GM23338 (cell line): ENCODE data around the gene NCAN. TPM values are rescaled to one million over a fixed set of nuclear protein-coding genes. Genes with fewer than 3 reads are reported as not detected.

Experiments used
- ATAC-seq: fragments of 200-7000 bp; cut with Tn5 transposase; 3 replicates; pipeline ENCODE4 v1.9.1; 2020
- DNase-seq: peaks from one replicate; pipeline ENCODE4 v3.0.0-alpha.2; 2015; ENCODE audit warnings: low spot score
- H2AFZ ChIP-seq: fragments of 200-600 bp; sonication (generic); 2 replicates; pipeline ENCODE4 v1.8.0; 2016; ENCODE audit warnings: antibody characterized with exemption, mild to moderate bottlenecking, moderate library complexity
- H3F3A ChIP-seq: fragments of 200-600 bp; sonication (generic); replicated peaks from 2 replicates; pipeline ENCODE4 v1.8.0; 2017; ENCODE audit warnings: antibody characterized with exemption, mixed run types, low read depth
- H3K27ac ChIP-seq: fragments of 200-600 bp; sonication (generic); 2 replicates; pipeline ENCODE4 v1.6.1; 2016; ENCODE audit warnings: low read depth
- H3K27me3 ChIP-seq: fragments of 200-600 bp; sonication (generic); 2 replicates; pipeline ENCODE4 v1.8.0; 2016; ENCODE audit warnings: mild to moderate bottlenecking, mixed run types, moderate library complexity; ENCODE audit not compliant: insufficient read depth
- H3K36me3 ChIP-seq: fragments of 200-600 bp; sonication (generic); 2 replicates; pipeline ENCODE4 v1.8.0; 2016; ENCODE audit warnings: mild to moderate bottlenecking; ENCODE audit not compliant: insufficient read depth
- H3K4me1 ChIP-seq: fragments of 200-600 bp; sonication (generic); 2 replicates; pipeline ENCODE4 v1.8.0; 2016; ENCODE audit warnings: mild to moderate bottlenecking, moderate library complexity; ENCODE audit not compliant: insufficient read depth
- H3K4me2 ChIP-seq: fragments of 200-600 bp; sonication (generic); 2 replicates; pipeline ENCODE4 v1.7.1; 2017; ENCODE audit warnings: mixed run types
- H3K4me3 ChIP-seq: fragments of 200-600 bp; sonication (generic); 2 replicates; pipeline ENCODE4 v1.6.1; 2016; ENCODE audit warnings: mixed run types
- H3K79me2 ChIP-seq: fragments of 200-600 bp; sonication (generic); replicated peaks from 2 replicates; pipeline ENCODE4 v1.8.0; 2017; ENCODE audit warnings: mild to moderate bottlenecking; ENCODE audit not compliant: insufficient read depth
- H3K9me2 ChIP-seq: fragments of 200-600 bp; sonication (generic); 2 replicates; pipeline ENCODE4 v1.8.0; 2017; ENCODE audit not compliant: insufficient read depth
- H4K20me1 ChIP-seq: fragments of 200-600 bp; sonication (generic); replicated peaks from 2 replicates; pipeline ENCODE4 v1.8.0; 2017; ENCODE audit warnings: mild to moderate bottlenecking; ENCODE audit not compliant: insufficient read depth
- H3K27ac Mint-ChIP-seq: 2 replicates; pipeline ENCODE4 v1.8.0; 2020; ENCODE audit warnings: inconsistent platforms, mild to moderate bottlenecking, moderate library complexity, mixed read lengths
- H3K27me3 Mint-ChIP-seq: 3 replicates; pipeline ENCODE4 v1.8.0; 2022; ENCODE audit warnings: low read depth, mild to moderate bottlenecking, moderate library complexity, mixed read lengths, inconsistent platforms; ENCODE audit not compliant: insufficient read depth, poor library complexity
- H3K36me3 Mint-ChIP-seq: 3 replicates; pipeline ENCODE4 v1.8.0; 2021; ENCODE audit warnings: low read depth, mild to moderate bottlenecking, inconsistent platforms, moderate library complexity, mixed read lengths
- H3K4me1 Mint-ChIP-seq: 3 replicates; pipeline ENCODE4 v1.8.0; 2020; ENCODE audit warnings: mild to moderate bottlenecking, inconsistent platforms, mixed read lengths
- H3K4me3 Mint-ChIP-seq: 3 replicates; pipeline ENCODE4 v1.8.0; 2021; ENCODE audit warnings: moderate library complexity, mild to moderate bottlenecking, inconsistent platforms, mixed read lengths
- H3K9me3 Mint-ChIP-seq: 3 replicates; pipeline ENCODE4 v1.8.0; 2020; ENCODE audit warnings: moderate library complexity, mild to moderate bottlenecking, inconsistent platforms, mixed read lengths
- CTCF ChIP-seq, 2 experiments: fragments of 200-600 bp in 1 of 2; sonication (generic) in 1 of 2; conservative IDR thresholded peaks; 2 replicates each; pipeline versions ENCODE4 v1.5.1 to v1.6.1; 2016 to 2017; ENCODE audit warnings: antibody characterized with exemption in 2 of 2, low read depth in 2 of 2, mild to moderate bottlenecking in 2 of 2, moderate library complexity in 1 of 2
- ETS1 ChIP-seq: IDR thresholded peaks from 2 replicates; pipeline ENCODE4 v1.6.1; 2016; ENCODE audit warnings: antibody characterized with exemption
- JUNB ChIP-seq: IDR thresholded peaks from one replicate; pipeline ENCODE4 v1.6.1; 2016; ENCODE audit warnings: antibody characterized with exemption; ENCODE audit not compliant: unreplicated experiment
- NANOG ChIP-seq: IDR thresholded peaks from 2 replicates; pipeline ENCODE4 v1.6.1; 2016; ENCODE audit warnings: antibody characterized with exemption, borderline replicate concordance
- POLR2AphosphoS5 ChIP-seq: IDR thresholded peaks from 2 replicates; pipeline ENCODE4 v1.6.1; 2016; ENCODE audit warnings: antibody characterized with exemption, low read depth
- REST ChIP-seq: IDR thresholded peaks from one replicate; pipeline ENCODE4 v1.6.1; 2018; ENCODE audit warnings: antibody characterized with exemption; ENCODE audit not compliant: unreplicated experiment
- ZNF114 ChIP-seq: fragments of 250-450 bp; sonication (Bioruptor Pico); IDR thresholded peaks from 2 replicates; pipeline ENCODE4 v1.5.0; 2020; ENCODE audit warnings: mild to moderate bottlenecking, moderate library complexity
- polyA plus RNA-seq: library from polyadenylated mRNA; unstranded; fragments of >200 nt; fragmentation: Nextera tagmentation; extraction: Ambion mirVana; gene quantifications from 2 replicates; pipeline ENCODE4 v1.2.1, GENCODE V29; 2016
- total RNA-seq: library from RNA; depleted of rRNA; stranded (reverse); fragments of >200 nt; shearing (Covaris generic); gene quantifications from 2 replicates; pipeline ENCODE4 v1.2.3, GENCODE V29; 2014

Gene NCAN
- total and polyA plus RNA-seq, 2 experiments from 2014 or later, result 1.8 to 9.4 TPM

GRCh38 chr19:19260417-19261214, 48.9 kb downstream of the NCAN start:
- H3K4me1 ChIP-seq, result peaks cover 13% of the 10 kb centered on the region
- peak overlapping the region; percentile 89 for H3K4me2 ChIP-seq
- peaks cover 6% of the 10 kb centered on the region; the same call in 1 of the 2 replicates for H3F3A ChIP-seq
- Mint-ChIP-seq H3K36me3 (peaks cover 29% of the 10 kb centered on the region), H3K9me3 (peaks cover 7% of the 10 kb centered on the region), H3K4me1 (peaks cover 21% of the 10 kb centered on the region), H3K27me3 (peaks cover 37% of the 10 kb centered on the region), H3K4me3 (peak overlapping the region; percentile 75), H3K27ac (no peak overlapping the region)
- H4K20me1 ChIP-seq, result no peaks in the 10 kb centered on the region; the same call in 1 of the 2 replicates
- no peaks in the 10 kb centered on the region for H3K9me2 ChIP-seq
- H2AFZ ChIP-seq, result peak overlapping the region; percentile 90; the same call in 1 of the 2 replicates
- peak overlapping the region; percentile 71 for H3K4me3 ChIP-seq
- DNase-seq (peak; percentile 40), ATAC-seq (peak; percentile 17)
- peaks cover 31% of the 10 kb centered on the region for H3K27me3 ChIP-seq
- H3K27ac ChIP-seq, result no peak overlapping the region
- no peaks in the 10 kb centered on the region for H3K79me2 ChIP-seq
- TF ChIP-seq ZNF114 (no peak), REST (no peak), JUNB (no peak), POLR2AphosphoS5 (no peak), CTCF (conservative IDR thresholded peaks at IDR 0.05; ENCODE audit: low read depth in 2 of 2) (0 out of 4 replicates have a peak, but pooled peaks of 1 of the 2 experiments have one; percentile 8)
- H3K36me3 ChIP-seq, result no peaks in the 10 kb centered on the region

GRCh38 chr19:19261350-19262189, 49.8 kb downstream of the NCAN start:
- H3K36me3 ChIP-seq, result no peaks in the 10 kb centered on the region
- H3K27ac ChIP-seq, result no peak overlapping the region
- H3K9me3 Mint-ChIP-seq, result peaks cover 7% of the 10 kb centered on the region; the same call in 2 of the 3 replicates
- peaks cover 6% of the 10 kb centered on the region; the same call in 1 of the 2 replicates for H3F3A ChIP-seq
- no peak overlapping the region for H3K27ac Mint-ChIP-seq
- H3K27me3 Mint-ChIP-seq, result peaks cover 37% of the 10 kb centered on the region
- H2AFZ ChIP-seq, result peak overlapping the region; percentile 90; the same call in 1 of the 2 replicates
- peak; percentile 88 for DNase-seq
- no peaks in the 10 kb centered on the region for H3K79me2 ChIP-seq
- peak overlapping the region; percentile 75 for H3K4me3 Mint-ChIP-seq
- peaks cover 25% of the 10 kb centered on the region for H3K36me3 Mint-ChIP-seq
- peak; percentile 67 for ATAC-seq
- peaks cover 21% of the 10 kb centered on the region for H3K4me1 Mint-ChIP-seq
- peaks cover 31% of the 10 kb centered on the region for H3K27me3 ChIP-seq
- H3K4me1 ChIP-seq, result peaks cover 13% of the 10 kb centered on the region
- no peaks in the 10 kb centered on the region; the same call in 1 of the 2 replicates for H4K20me1 ChIP-seq
- peak overlapping the region; percentile 89 for H3K4me2 ChIP-seq
- H3K9me2 ChIP-seq, result no peaks in the 10 kb centered on the region
- peak overlapping the region; percentile 71 for H3K4me3 ChIP-seq
- TF ChIP-seq NANOG (no peak), ETS1 (no peak)
